ENCODE data around the gene CRHR1.

Gene CRHR1

GRCh38 chr17:45867702-45868101, 83.6 kb downstream of the CRHR1 start:
- Histone ChIP-seq H3K9ac (ENCODE audit: low read length) (no peak overlapping the region), H3F3A (ENCODE audit: insufficient read depth, low read length) (0 out of 2 replicates have a peak, but pooled peaks cover under 1% of the 10 kb centered on the region), H4K20me1 (ENCODE audit: insufficient read depth, low read length) (no peaks in the 10 kb centered on the region), H3K79me2 (ENCODE audit: low read length) (no peaks in the 10 kb centered on the region), H3K4me3 (ENCODE audit: low read length) (no peak overlapping the region), H3K27ac (ENCODE audit: low read length) (no peak overlapping the region), H3K9me3 (replicated peaks; ENCODE audit: insufficient read depth, low read length) (no peaks in the 10 kb centered on the region), H3K4me2 (ENCODE audit: low read depth, low read length) (no peak overlapping the region), H3K36me3 (replicated peaks; ENCODE audit: insufficient read depth, low read length) (no peaks in the 10 kb centered on the region), H3K27me3 (replicated peaks; ENCODE audit: insufficient read depth, low read length) (no peaks in the 10 kb centered on the region), H3K4me1 (ENCODE audit: low read length) (peaks cover 4% of the 10 kb centered on the region), H3K9me2 (replicated peaks; ENCODE audit: insufficient read depth, low read length) (no peaks in the 10 kb centered on the region), H2AFZ (ENCODE audit: low read length) (no peak overlapping the region)
- TF ChIP-seq CTCF (IDR thresholded peaks at IDR 0.05; ENCODE audit: low read length) (no peak), EZH2 (optimal IDR thresholded peaks at IDR 0.05; ENCODE audit: low read depth, low read length) (no peak), EZH2phosphoT487 (IDR thresholded peaks at IDR 0.05; ENCODE audit: low read length) (no peak)
- DNase-seq, result no peak

GRCh38 chr17:45868276-45868675, 84.2 kb downstream of the CRHR1 start:
- Histone ChIP-seq H3K36me3 (replicated peaks; ENCODE audit: insufficient read depth, low read length) (no peaks in the 10 kb centered on the region), H3K9me3 (replicated peaks; ENCODE audit: insufficient read depth, low read length) (no peaks in the 10 kb centered on the region), H4K20me1 (ENCODE audit: insufficient read depth, low read length) (no peaks in the 10 kb centered on the region), H3K9me2 (replicated peaks; ENCODE audit: insufficient read depth, low read length) (no peaks in the 10 kb centered on the region), H3K27ac (ENCODE audit: low read length) (no peak overlapping the region), H2AFZ (ENCODE audit: low read length) (no peak overlapping the region), H3K4me1 (ENCODE audit: low read length) (peaks cover 10% of the 10 kb centered on the region), H3K79me2 (ENCODE audit: low read length) (no peaks in the 10 kb centered on the region), H3K4me3 (ENCODE audit: low read length) (no peak overlapping the region), H3F3A (ENCODE audit: insufficient read depth, low read length) (peaks cover 7% of the 10 kb centered on the region; the same call in 1 of the 2 replicates), H3K4me2 (ENCODE audit: low read depth, low read length) (no peak overlapping the region), H3K9ac (ENCODE audit: low read length) (no peak overlapping the region), H3K27me3 (replicated peaks; ENCODE audit: insufficient read depth, low read length) (no peaks in the 10 kb centered on the region)
- DNase-seq, result no peak
- TF ChIP-seq EZH2phosphoT487 (IDR thresholded peaks at IDR 0.05; ENCODE audit: low read length) (no peak), EZH2 (optimal IDR thresholded peaks at IDR 0.05; ENCODE audit: low read depth, low read length) (no peak), CTCF (IDR thresholded peaks at IDR 0.05; ENCODE audit: low read length) (no peak)

GRCh38 chr17:45869676-45870341, 85.7 kb downstream of the CRHR1 start:
- H3K27me3 ChIP-seq (replicated peaks; ENCODE audit: insufficient read depth, low read length), result no peaks in the 10 kb centered on the region
- no peaks in the 10 kb centered on the region for H3K9me2 ChIP-seq (replicated peaks; ENCODE audit: insufficient read depth, low read length)
- no peaks in the 10 kb centered on the region for H3K9me3 ChIP-seq (replicated peaks; ENCODE audit: insufficient read depth, low read length)
- TF ChIP-seq CTCF (IDR thresholded peaks at IDR 0.05; ENCODE audit: low read length) (no peak), EZH2phosphoT487 (IDR thresholded peaks at IDR 0.05; ENCODE audit: low read length) (no peak), EZH2 (optimal IDR thresholded peaks at IDR 0.05; ENCODE audit: low read depth, low read length) (no peak)
- H3F3A ChIP-seq (ENCODE audit: insufficient read depth, low read length), result peaks cover 20% of the 10 kb centered on the region
- no peak for DNase-seq
- no peaks in the 10 kb centered on the region for H4K20me1 ChIP-seq (ENCODE audit: insufficient read depth, low read length)
- H3K4me2 ChIP-seq (ENCODE audit: low read depth, low read length), result no peak overlapping the region
- H3K27ac ChIP-seq (ENCODE audit: low read length), result no peak overlapping the region
- peaks cover 18% of the 10 kb centered on the region for H3K4me1 ChIP-seq (ENCODE audit: low read length)
- H3K9ac ChIP-seq (ENCODE audit: low read length), result no peak overlapping the region
- no peaks in the 10 kb centered on the region for H3K79me2 ChIP-seq (ENCODE audit: low read length)
- H2AFZ ChIP-seq (ENCODE audit: low read length), result no peak overlapping the region
- no peak overlapping the region for H3K4me3 ChIP-seq (ENCODE audit: low read length)
- H3K36me3 ChIP-seq (replicated peaks; ENCODE audit: insufficient read depth, low read length), result no peaks in the 10 kb centered on the region
